Fibroblast of skin of abdomen (primary cell): ENCODE measurements around the gene VIP.

Experiments used
- DNase-seq: peaks from one replicate; pipeline ENCODE4 v3.0.0-alpha.2; 2013

VIP gene

DNA sequence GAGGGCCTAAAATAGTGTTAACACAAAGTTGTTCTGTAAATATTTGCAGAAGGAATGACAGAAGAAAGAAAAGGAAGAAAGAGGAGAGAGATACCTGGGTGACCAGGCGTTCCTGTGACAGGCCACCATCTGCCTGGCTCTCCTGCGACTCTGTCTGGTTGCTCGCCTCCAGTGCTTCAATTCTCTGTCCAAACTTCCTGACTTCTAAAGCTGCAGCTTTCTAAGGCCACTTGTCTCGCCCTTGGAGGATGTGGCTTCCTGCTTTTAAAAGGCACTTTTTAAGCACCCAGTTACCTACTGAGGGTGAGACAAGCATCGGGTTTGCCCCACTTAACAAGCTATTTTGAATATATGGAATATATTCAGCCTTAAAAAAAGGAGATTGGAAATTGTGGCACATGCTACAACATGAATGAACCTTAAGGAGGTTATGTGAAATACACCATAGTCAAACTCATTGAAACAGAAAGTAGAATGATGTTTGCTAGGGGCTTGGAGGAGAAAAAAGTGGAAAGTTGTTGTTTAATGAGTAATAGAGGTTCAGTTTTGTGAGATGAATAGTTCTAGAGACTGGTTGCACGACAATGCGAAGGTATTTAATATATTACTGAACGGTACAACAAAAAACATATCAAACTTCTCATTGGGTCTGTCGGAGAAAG, 32.8 kb downstream of the VIP start:
- DNase-seq, result no peak

DNA sequence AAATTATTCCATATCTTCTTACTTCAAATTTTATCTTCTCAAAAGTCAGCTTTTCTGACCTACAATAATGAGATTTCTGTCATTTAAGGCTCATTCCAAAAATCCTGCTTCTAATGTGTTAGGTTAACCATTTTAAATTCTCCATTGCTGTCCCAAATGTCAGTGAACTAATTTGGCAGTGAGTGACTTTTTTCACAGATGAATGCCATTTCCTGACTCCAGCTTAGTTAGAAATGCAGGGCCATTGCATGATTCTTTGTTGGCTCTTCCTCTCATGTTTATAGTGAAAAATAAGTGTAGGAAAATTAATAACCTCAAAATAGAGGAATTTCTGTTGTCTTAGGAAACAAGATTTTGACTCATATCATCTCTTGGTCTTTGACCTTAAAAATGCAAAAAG, 44.1 kb downstream of the VIP start:
- DNase-seq, result no peak

DNA sequence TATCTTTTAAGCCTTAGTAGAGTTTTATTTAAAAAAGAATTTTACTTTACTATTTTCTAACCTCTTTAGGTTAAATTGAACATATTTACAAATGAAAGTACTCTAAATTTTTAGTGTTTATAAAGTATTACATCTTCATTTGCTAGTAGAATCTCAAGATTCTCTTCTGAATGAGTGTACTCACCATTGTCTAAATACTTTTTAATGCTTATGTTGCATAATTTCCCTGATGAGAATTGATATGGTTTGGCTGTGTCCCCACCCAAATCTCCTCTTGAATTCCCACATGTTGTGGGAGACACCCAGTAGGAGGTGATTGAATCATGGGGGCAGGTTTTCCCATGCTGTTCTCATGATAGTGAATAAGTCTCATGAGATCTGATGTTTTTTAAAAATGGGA, 53.6 kb downstream of the VIP start:
- no peak for DNase-seq
